SK-N-MC (cell line): ENCODE results near the gene SPAG17.

Source experiments
- DNase-seq: peaks from one replicate; pipeline ENCODE4 v3.0.0-alpha.2; 2011; ENCODE audit warnings: low read depth, low spot score
- H3K27ac ChIP-seq: fragments of 200-600 bp; sonication (generic); 2 replicates; pipeline ENCODE4 v1.5.1; 2016; ENCODE audit warnings: mixed run types
- H3K36me3 ChIP-seq: fragments of 200-600 bp; sonication (generic); 2 replicates; pipeline ENCODE4 v1.6.1; 2017; ENCODE audit warnings: antibody characterized with exemption, low read length, mixed read lengths; ENCODE audit not compliant: insufficient read depth
- H3K4me3 ChIP-seq: fragments of 200-600 bp; sonication (generic); 2 replicates; pipeline ENCODE4 v1.5.1; 2016
- H3K9ac ChIP-seq: fragments of 200-600 bp; sonication (generic); 2 replicates; pipeline ENCODE4 v1.8.0; 2017; ENCODE audit warnings: mixed run types, mixed read lengths; ENCODE audit not compliant: insufficient read length
- H3K9me3 ChIP-seq: fragments of 200-600 bp; sonication (generic); 2 replicates; pipeline ENCODE4 v1.6.1; 2017; ENCODE audit warnings: low read depth, mild to moderate bottlenecking, antibody characterized with exemption, low read length, moderate library complexity, mixed read lengths
- EZH2 ChIP-seq: fragments of 200-600 bp; sonication (generic); IDR thresholded peaks from one replicate; pipeline ENCODE4 v1.6.1; 2017; ENCODE audit warnings: antibody characterized with exemption
- FOXP2 ChIP-seq: optimal IDR thresholded peaks from 2 replicates; pipeline ENCODE3; 2011; ENCODE audit warnings: mild to moderate bottlenecking, moderate library complexity; ENCODE audit not compliant: insufficient read depth; ENCODE audit errors: extremely low read length, control extremely low read depth
- POLR2AphosphoS5 ChIP-seq: IDR thresholded peaks from 2 replicates; pipeline ENCODE4 v1.6.1; 2012; ENCODE audit warnings: mild to moderate bottlenecking, low read depth, low read length, borderline replicate concordance

Gene SPAG17

DNA sequence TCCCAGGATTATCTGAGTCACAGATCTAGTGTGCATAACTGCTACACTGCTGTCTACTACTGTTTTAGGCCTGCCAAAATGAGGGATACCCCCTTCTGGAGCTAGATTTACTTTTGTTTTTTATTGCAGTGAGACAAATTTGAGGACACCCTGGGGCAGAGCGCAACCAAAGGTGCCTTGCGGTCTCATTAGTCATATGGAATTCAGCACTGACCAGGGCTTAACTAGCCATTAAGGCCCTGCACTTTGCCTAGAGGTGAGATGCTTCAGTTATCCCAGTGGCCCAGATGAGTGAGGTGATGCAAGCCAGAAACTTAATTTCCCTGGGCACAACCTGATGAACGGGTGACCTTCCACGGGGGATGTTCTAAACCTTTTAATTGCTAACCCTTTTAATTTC, 998 bp upstream of the SPAG17 start:
- TF ChIP-seq FOXP2 (no peak), POLR2AphosphoS5 (no peak), EZH2 (no peak)
- no peaks in the 10 kb centered on the region for H3K36me3 ChIP-seq
- no peak overlapping the region for H3K4me3 ChIP-seq
- H3K9ac ChIP-seq: no peak overlapping the region
- H3K27ac ChIP-seq: no peak overlapping the region
- no peak for DNase-seq
- no peaks in the 10 kb centered on the region for H3K9me3 ChIP-seq

DNA sequence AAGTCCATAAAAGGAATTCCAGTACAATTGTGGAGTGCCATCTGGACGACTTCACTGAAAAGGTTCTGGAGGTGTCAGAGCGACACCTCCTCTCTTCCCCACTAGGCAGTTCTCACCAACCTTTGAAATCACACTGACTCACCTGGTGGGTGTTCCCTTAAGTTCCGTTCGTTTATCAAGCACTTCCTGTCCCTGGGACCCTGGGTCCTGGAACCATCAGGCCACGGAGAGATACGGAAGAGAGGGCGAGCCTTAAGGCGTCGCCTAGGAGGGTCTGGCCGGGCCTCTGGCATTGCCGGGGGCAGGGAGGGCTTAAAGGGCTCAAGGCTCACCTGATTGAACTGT, 317 bp downstream of the SPAG17 start:
- no peaks in the 10 kb centered on the region for H3K36me3 ChIP-seq
- TF ChIP-seq POLR2AphosphoS5 (no peak), EZH2 (no peak), FOXP2 (no peak)
- H3K4me3 ChIP-seq: no peak overlapping the region
- no peak for DNase-seq
- H3K9me3 ChIP-seq: no peaks in the 10 kb centered on the region
- no peak overlapping the region for H3K27ac ChIP-seq
- no peak overlapping the region for H3K9ac ChIP-seq

- no peak for TF ChIP-seq FOXP2
- no peak for TF ChIP-seq POLR2AphosphoS5
- no peak for TF ChIP-seq EZH2
- no peak overlapping the region for H3K4me3 ChIP-seq
- H3K9me3 ChIP-seq: no peaks in the 10 kb centered on the region
- H3K27ac ChIP-seq: no peak overlapping the region
- DNase-seq: no peak
- H3K9ac ChIP-seq: no peak overlapping the region
- no peaks in the 10 kb centered on the region for H3K36me3 ChIP-seq
Measured at GRCh38 chr1:118183586-118183985, 1.4 kb downstream of the SPAG17 start.

DNA sequence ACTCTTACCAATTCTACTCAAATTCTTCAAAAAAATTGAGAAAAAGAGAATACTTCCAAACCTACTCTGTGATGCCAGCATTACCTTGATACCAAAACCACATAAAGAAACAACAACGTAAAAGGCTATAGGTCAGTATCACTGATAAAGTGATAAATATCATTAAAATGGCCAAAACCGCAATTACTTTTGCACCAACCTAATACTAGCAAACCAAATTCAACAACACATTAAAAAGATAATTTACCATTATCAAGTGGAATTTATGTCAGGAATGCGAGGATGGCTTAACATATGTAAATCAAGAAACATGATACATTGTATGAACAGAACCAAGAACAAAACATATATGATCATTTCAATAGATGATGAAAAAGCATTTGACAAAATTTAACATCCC, 7.0 kb downstream of the SPAG17 start:
- TF ChIP-seq POLR2AphosphoS5: no peak
- no peak for TF ChIP-seq EZH2
- TF ChIP-seq FOXP2: no peak
- Histone ChIP-seq H3K9me3 (no peaks in the 10 kb centered on the region), H3K4me3 (no peak overlapping the region), H3K36me3 (no peaks in the 10 kb centered on the region), H3K9ac (no peak overlapping the region), H3K27ac (no peak overlapping the region)
- no peak for DNase-seq

GRCh38 chr1:118169016-118169415, 16.0 kb downstream of the SPAG17 start:
- no peak for DNase-seq

DNA sequence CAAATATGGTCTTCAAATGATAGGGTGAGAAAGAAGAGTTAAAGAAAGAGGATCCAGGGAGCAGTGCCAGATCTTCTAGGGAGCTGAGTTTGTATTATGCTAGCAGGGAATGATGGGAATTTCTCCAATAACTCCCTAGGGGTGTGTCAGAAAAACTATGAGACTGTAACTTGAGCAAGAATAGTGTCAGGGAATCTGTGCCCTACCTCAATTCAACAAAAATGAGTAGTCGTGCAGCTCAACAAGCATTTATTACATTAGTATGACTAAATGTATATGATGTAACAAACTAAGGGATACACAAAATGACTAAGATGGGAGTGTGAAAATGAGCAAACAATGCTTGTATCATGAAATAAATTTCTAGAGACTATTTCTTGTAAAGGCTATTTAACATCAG, 24.2 kb downstream of the SPAG17 start:
- TF ChIP-seq POLR2AphosphoS5: no peak
- TF ChIP-seq EZH2: no peak
- Histone ChIP-seq H3K36me3 (no peaks in the 10 kb centered on the region), H3K9me3 (no peaks in the 10 kb centered on the region), H3K4me3 (no peak overlapping the region), H3K9ac (no peak overlapping the region), H3K27ac (no peak overlapping the region)
- no peak for DNase-seq

More at GRCh38 chr1:118169016-118169415, 16.0 kb downstream of the SPAG17 start:
- H3K9me3 ChIP-seq: no peaks in the 10 kb centered on the region
- no peak overlapping the region for H3K9ac ChIP-seq
- no peak overlapping the region for H3K27ac ChIP-seq
- no peaks in the 10 kb centered on the region for H3K36me3 ChIP-seq
- H3K4me3 ChIP-seq: no peak overlapping the region
- TF ChIP-seq POLR2AphosphoS5 (no peak), FOXP2 (no peak)

DNA sequence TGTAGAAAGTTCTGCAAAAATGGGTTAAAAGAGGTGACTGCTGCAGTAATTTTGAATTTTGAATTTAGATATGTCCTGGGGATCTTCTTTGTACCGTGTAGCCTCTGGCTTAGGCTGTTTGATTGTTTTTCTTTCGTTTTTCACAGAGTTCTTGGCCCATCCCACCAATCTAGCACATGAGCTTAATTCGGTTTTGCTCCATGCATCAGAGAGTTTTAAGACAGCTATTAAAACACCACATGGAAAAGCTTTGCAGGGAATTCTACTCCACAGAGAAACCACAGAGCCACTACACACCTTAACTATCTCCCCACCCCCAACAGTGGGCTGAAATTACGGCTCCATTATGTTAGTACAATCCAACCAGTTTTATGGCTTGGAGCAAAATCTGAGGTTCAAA, 25.5 kb downstream of the SPAG17 start:
- H3K4me3 ChIP-seq: peak overlapping the region; percentile 50
- no peak for DNase-seq
- 0 out of 2 replicates have a peak overlapping the region, but pooled peaks have one; percentile 6 for H3K27ac ChIP-seq
- no peaks in the 10 kb centered on the region for H3K36me3 ChIP-seq
- H3K9me3 ChIP-seq: no peaks in the 10 kb centered on the region
- no peak overlapping the region for H3K9ac ChIP-seq
- TF ChIP-seq POLR2AphosphoS5: no peak
- TF ChIP-seq FOXP2: no peak

DNA sequence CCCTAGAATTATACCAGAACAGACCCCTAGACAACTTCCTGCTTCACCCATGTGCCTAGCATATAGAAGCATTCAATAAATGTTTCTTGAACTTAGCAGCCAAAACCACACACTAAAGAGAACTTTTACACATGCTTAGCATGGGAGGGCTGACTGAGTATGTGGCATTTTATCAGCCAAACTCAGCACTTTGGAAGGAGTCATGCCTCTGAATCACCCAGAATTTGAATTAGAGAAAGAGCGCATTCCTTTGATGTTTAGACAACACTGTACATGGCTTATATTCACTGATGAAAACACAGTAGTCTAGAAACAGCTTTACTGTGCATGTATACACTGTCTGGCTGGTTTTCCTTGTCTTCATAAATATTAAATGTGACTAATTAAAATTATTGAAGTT, 26.1 kb downstream of the SPAG17 start:
- DNase-seq: no peak
- no peaks in the 10 kb centered on the region for H3K9me3 ChIP-seq
- TF ChIP-seq POLR2AphosphoS5 (no peak), FOXP2 (no peak), EZH2 (no peak)
- H3K4me3 ChIP-seq: no peak overlapping the region
- no peak overlapping the region for H3K9ac ChIP-seq
- H3K27ac ChIP-seq: no peak overlapping the region
- H3K36me3 ChIP-seq: no peaks in the 10 kb centered on the region

DNA sequence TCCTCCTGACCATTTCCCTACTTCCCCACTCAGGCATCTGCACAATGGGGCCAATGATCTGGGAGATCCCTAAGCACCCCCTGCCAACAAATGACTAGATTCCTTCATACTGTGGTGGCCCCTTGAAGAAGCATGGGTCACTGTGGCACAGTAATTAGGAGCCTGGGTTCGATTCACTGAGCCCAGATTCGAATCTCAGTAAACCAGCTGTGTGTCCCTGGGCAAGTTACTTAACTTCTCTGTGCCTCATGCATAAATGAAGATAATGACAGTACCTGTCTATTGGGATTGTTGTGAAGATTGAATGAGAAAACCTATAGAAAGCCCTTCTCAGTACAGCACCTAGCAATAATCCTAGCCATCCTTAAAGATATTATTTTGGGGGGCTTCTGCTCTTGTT, 27.5 kb downstream of the SPAG17 start:
- Histone ChIP-seq H3K27ac (no peak overlapping the region), H3K9me3 (no peaks in the 10 kb centered on the region), H3K9ac (no peak overlapping the region), H3K36me3 (no peaks in the 10 kb centered on the region), H3K4me3 (no peak overlapping the region)
- no peak for DNase-seq
- no peak for TF ChIP-seq POLR2AphosphoS5
- no peak for TF ChIP-seq FOXP2
- no peak for TF ChIP-seq EZH2
